Measurements from ENCODE around the gene VSIR. TPM values are rescaled to one million over a fixed set of nuclear protein-coding genes. Genes with fewer than 3 reads are reported as not detected.

Gene VSIR
- total and polyA plus RNA-seq, 2 donors (not counting 1 experiment from before 2014, with no cell fraction given) = 40.5 to 61.2 TPM

- intact Hi-C loops (cut with micrococcal nuclease) = loop anchor here (1.0 to 5.0 kb wide), 7 partner anchors 44 to 395 kb away; partner anchors contain the start of genes CDH23 and SLC29A3
- 71% methylated on average over 23 of the region's 28 CpGs for WGBS (ENCODE audit: insufficient coverage)
- H3K4me3 Mint-ChIP-seq = no peak overlapping the region
- no peak overlapping the region for H3K4me2 ChIP-seq (replicated peaks; ENCODE audit: low read depth, low read length, poor library complexity, severe bottlenecking)
- H3K9ac ChIP-seq (ENCODE audit: low read length) = no peak overlapping the region
- no peak overlapping the region for H2AFZ ChIP-seq (ENCODE audit: insufficient read depth, low read depth, low read length, poor library complexity, severe bottlenecking)
- peaks cover 25 to 31% of the 10 kb centered on the region in 2 donors for H3K4me1 ChIP-seq (ENCODE audit: control insufficient read depth in 2 of 2, insufficient read depth in 2 of 2, low read length in 2 of 2)
- H3K27me3 Mint-ChIP-seq = no peaks in the 10 kb centered on the region
- TF ChIP-seq CTCF (IDR thresholded peaks at IDR 0.05) = no peak
- TF ChIP-seq EZH2 (IDR thresholded peaks at IDR 0.05; ENCODE audit: borderline replicate concordance, insufficient read depth, low read depth, low read length, poor library complexity, severe bottlenecking) = no peak
- DNase-seq (no peak), ATAC-seq (ENCODE audit: low read depth) (no peak)
- H3K27ac ChIP-seq (ENCODE audit: low read length in 2 of 2) = no peak overlapping the region
- no peaks in the 10 kb centered on the region for H3K27me3 ChIP-seq (replicated peaks in 1 of 4; ENCODE audit: control extremely low read depth in 1 of 4, control insufficient read depth in 3 of 4, insufficient read depth in 4 of 4, low read length in 3 of 4)
- CTCF ChIA-PET = interaction anchor here (0.6 to 14.0 kb wide), 41 partner anchors 7 to 405 kb away, joined by 3 to 199 read pairs (median 6); partner anchors contain the start of genes C10orf105, CDH23, SLC29A3 and VSIR
- H4K20me1 ChIP-seq (ENCODE audit: control insufficient read depth, insufficient read depth, low read length, poor library complexity, severe bottlenecking) = no peaks in the 10 kb centered on the region
- POLR2A ChIA-PET = interaction anchor here (1.3 to 1.6 kb wide), 4 partner anchors 58 to 390 kb away, joined by 3 to 4 read pairs (median 4); partner anchors contain the start of gene SLC29A3
- H3K36me3 ChIP-seq (replicated peaks in 1 of 2; ENCODE audit: control extremely low read depth in 1 of 2, control insufficient read depth in 1 of 2, extremely low read depth in 1 of 2, insufficient read depth in 2 of 2, low read length in 1 of 2) = no peaks in the 10 kb centered on the region
- peak overlapping the region; percentile 34 for H3K27ac Mint-ChIP-seq
- no peaks in the 10 kb centered on the region for H3K9me3 ChIP-seq (ENCODE audit: control extremely low read depth in 1 of 3, control insufficient read depth in 2 of 3, insufficient read depth in 1 of 3, low read length in 2 of 3)
- H3K79me2 ChIP-seq (ENCODE audit: control insufficient read depth, insufficient read depth, low read length) = no peaks in the 10 kb centered on the region
- no peak overlapping the region for H3K4me3 ChIP-seq (ENCODE audit: control extremely low read depth in 1 of 5, extremely low read depth in 1 of 5, insufficient read depth in 1 of 5, low read depth in 2 of 5, low read length in 4 of 5)
- H3K4me1 Mint-ChIP-seq = peaks cover 38% of the 10 kb centered on the region
- H3K9me3 Mint-ChIP-seq (ENCODE audit: insufficient read depth) = no peaks in the 10 kb centered on the region
Measured at GRCh38 chr10:71708897-71709882, 64.1 kb downstream of the VSIR start.
